OCI-LY3 (cell line): Measurements from ENCODE around the gene CFAP74.

Experiments used
- H2AFZ ChIP-seq: fragments of 200-600, 300-600 bp; shearing (Covaris generic); 2 replicates; pipeline ENCODE4 v1.6.0; 2014; ENCODE audit warnings: antibody characterized with exemption, low read depth, low read length
- H3K27ac ChIP-seq: fragments of 200-600, 300-600 bp; sonication (generic); 2 replicates; pipeline ENCODE4 v1.5.1; 2014; ENCODE audit warnings: mild to moderate bottlenecking, low read length, moderate library complexity, mixed read lengths
- H3K27me3 ChIP-seq: fragments of 200-600, 300-600 bp; sonication (generic); 2 replicates; pipeline ENCODE4 v1.6.1; 2014; ENCODE audit warnings: low read depth, low read length, mixed read lengths
- H3K36me3 ChIP-seq: fragments of 200-600, 300-600 bp; sonication (generic); replicated peaks from 2 replicates; pipeline ENCODE3; 2014; ENCODE audit warnings: low read depth, low read length, mixed read lengths
- H3K4me1 ChIP-seq: fragments of 300-600, 200-600 bp; sonication (generic); 2 replicates; pipeline ENCODE4 v1.6.1; 2014; ENCODE audit warnings: low read length, mixed read lengths
- H3K4me2 ChIP-seq: fragments of 200-600, 300-600 bp; sonication (generic); 2 replicates; pipeline ENCODE4 v1.6.1; 2014; ENCODE audit warnings: low read length, mixed read lengths
- H3K4me3 ChIP-seq: fragments of 300-600, 200-600 bp; sonication (generic); 2 replicates; pipeline ENCODE4 v1.5.1; 2014; ENCODE audit warnings: antibody characterized with exemption, mild to moderate bottlenecking, low read length, moderate library complexity
- H3K79me2 ChIP-seq: fragments of 300-600, 200-600 bp; shearing (Covaris generic); 2 replicates; pipeline ENCODE4 v1.6.1; 2014; ENCODE audit warnings: mild to moderate bottlenecking, low read length, mixed read lengths
- H3K9ac ChIP-seq: fragments of 300-600, 200-600 bp; shearing (Covaris generic); 2 replicates; pipeline ENCODE4 v1.6.0; 2014; ENCODE audit warnings: mild to moderate bottlenecking, low read length, moderate library complexity
- H3K9me3 ChIP-seq: fragments of 200-600, 300-600 bp; shearing (Covaris generic); 2 replicates; pipeline ENCODE4 v1.6.1; 2014; ENCODE audit warnings: low read length, mixed read lengths; ENCODE audit not compliant: insufficient read depth
- H4K20me1 ChIP-seq: fragments of 200-600, 300-600 bp; sonication (generic); 2 replicates; pipeline ENCODE4 v1.6.1; 2016; ENCODE audit warnings: low read length, mixed read lengths; ENCODE audit not compliant: insufficient read depth
- CTCF ChIP-seq: fragments of 200-600, 300-600 bp; sonication (generic); IDR thresholded peaks from 2 replicates; pipeline ENCODE4 v1.5.1; 2014; ENCODE audit warnings: antibody characterized with exemption, low read length, low read depth
- EZH2phosphoT487 ChIP-seq: fragments of 200-600 bp; shearing (Covaris generic); IDR thresholded peaks from 2 replicates; pipeline ENCODE4 v1.6.1; 2018; ENCODE audit warnings: antibody characterized with exemption, mixed run types, low read depth

Gene CFAP74

GRCh38 chr1:1990222-1990621 lies 13.4 kb downstream of the CFAP74 start:
- Histone ChIP-seq H3K9me3 (no peaks in the 10 kb centered on the region), H4K20me1 (no peaks in the 10 kb centered on the region), H3K79me2 (no peaks in the 10 kb centered on the region), H3K9ac (no peak overlapping the region), H2AFZ (no peak overlapping the region), H3K4me3 (no peak overlapping the region), H3K36me3 (no peaks in the 10 kb centered on the region), H3K4me1 (no peaks in the 10 kb centered on the region), H3K27ac (no peak overlapping the region), H3K27me3 (no peaks in the 10 kb centered on the region; the same call in 1 of the 2 replicates), H3K4me2 (no peak overlapping the region)
- no peak for TF ChIP-seq EZH2phosphoT487
- no peak for TF ChIP-seq CTCF

- no peaks in the 10 kb centered on the region for H3K4me1 ChIP-seq
- TF ChIP-seq EZH2phosphoT487 (no peak), CTCF (no peak)
- H3K4me2 ChIP-seq: no peak overlapping the region
- H3K4me3 ChIP-seq: no peak overlapping the region
- no peak overlapping the region for H3K27ac ChIP-seq
- H2AFZ ChIP-seq: no peak overlapping the region
- H3K9me3 ChIP-seq: no peaks in the 10 kb centered on the region
- H4K20me1 ChIP-seq: no peaks in the 10 kb centered on the region
- no peaks in the 10 kb centered on the region; the same call in 1 of the 2 replicates for H3K27me3 ChIP-seq
- H3K79me2 ChIP-seq: no peaks in the 10 kb centered on the region
- H3K9ac ChIP-seq: no peak overlapping the region
- H3K36me3 ChIP-seq: no peaks in the 10 kb centered on the region
Measured at GRCh38 chr1:1989789-1990188, 13.8 kb downstream of the CFAP74 start.

GRCh38 chr1:1989102-1989542 lies 14.5 kb downstream of the CFAP74 start:
- Histone ChIP-seq H3K27ac (no peak overlapping the region), H2AFZ (no peak overlapping the region), H3K4me2 (no peak overlapping the region), H4K20me1 (no peaks in the 10 kb centered on the region), H3K36me3 (no peaks in the 10 kb centered on the region), H3K4me3 (no peak overlapping the region), H3K27me3 (no peaks in the 10 kb centered on the region; the same call in 1 of the 2 replicates), H3K79me2 (no peaks in the 10 kb centered on the region), H3K9ac (no peak overlapping the region), H3K4me1 (no peaks in the 10 kb centered on the region), H3K9me3 (no peaks in the 10 kb centered on the region)
- TF ChIP-seq CTCF (no peak), EZH2phosphoT487 (no peak)

GRCh38 chr1:1988061-1988945 lies 15.3 kb downstream of the CFAP74 start:
- Histone ChIP-seq H3K4me1 (no peaks in the 10 kb centered on the region), H3K27me3 (no peaks in the 10 kb centered on the region; the same call in 1 of the 2 replicates), H4K20me1 (no peaks in the 10 kb centered on the region)

More at GRCh38 chr1:1988061-1988945, 15.3 kb downstream of the CFAP74 start:
- Histone ChIP-seq H3K9me3 (no peaks in the 10 kb centered on the region), H3K79me2 (no peaks in the 10 kb centered on the region), H3K27ac (no peak overlapping the region), H3K4me3 (no peak overlapping the region), H2AFZ (no peak overlapping the region), H3K36me3 (no peaks in the 10 kb centered on the region), H3K9ac (no peak overlapping the region), H3K4me2 (no peak overlapping the region)
- no peak for TF ChIP-seq CTCF
